ENCODE results near the gene ANKRD9.
A peak's percentile ranks its signal among the peaks of the same experiment; 100 is the strongest.
"Not testable (repeated sequence)": the region's sequence is repeated elsewhere in the genome, so short reads cannot be mapped to it uniquely, and the experiment has no call there.

The ANKRD9 gene

GRCh38 chr14:102523569-102524450 lies 14.2 kb upstream of the ANKRD9 start:
- Mint-ChIP-seq H3K27ac (peak overlapping the region; percentile 94), H3K4me1 (peaks cover 28% of the 10 kb centered on the region), H3K9me3 (no peaks in the 10 kb centered on the region), H3K36me3 (no peaks in the 10 kb centered on the region), H3K4me3 (peak overlapping the region; percentile 79)
- ATAC-seq (no peak), DNase-seq (ENCODE audit: low spot score in 2 of 2) (no peak)

GRCh38 chr14:102523200-102523568 lies 13.6 kb upstream of the ANKRD9 start:
- Mint-ChIP-seq H3K4me1 (peaks cover 28% of the 10 kb centered on the region), H3K9me3 (no peaks in the 10 kb centered on the region), H3K36me3 (no peaks in the 10 kb centered on the region)

GRCh38 chr14:102519709-102520108 lies 10.1 kb upstream of the ANKRD9 start:
- not testable (repeated sequence) for H3K9me3 Mint-ChIP-seq; H3K36me3 Mint-ChIP-seq; H3K27ac Mint-ChIP-seq; DNase-seq (ENCODE audit: low spot score in 2 of 2); H3K4me3 Mint-ChIP-seq; ATAC-seq
- peaks cover 23% of the 10 kb centered on the region for H3K4me1 Mint-ChIP-seq

More at GRCh38 chr14:102523200-102523568, 13.6 kb upstream of the ANKRD9 start:
- Mint-ChIP-seq H3K27ac (peak overlapping the region; percentile 71), H3K4me3 (peak overlapping the region; percentile 79)
- ATAC-seq (no peak), DNase-seq (ENCODE audit: low spot score in 2 of 2) (no peak)

- DNase-seq (ENCODE audit: low spot score in 2 of 2) (no peak), ATAC-seq (no peak)
- Mint-ChIP-seq H3K36me3 (peaks cover 7% of the 10 kb centered on the region), H3K9me3 (no peaks in the 10 kb centered on the region), H3K4me3 (peak overlapping the region; percentile 76), H3K27ac (peak overlapping the region; percentile 87), H3K4me1 (peaks cover 14% of the 10 kb centered on the region)
Observed at GRCh38 chr14:102518063-102518648, 8.6 kb upstream of the ANKRD9 start.

DNA sequence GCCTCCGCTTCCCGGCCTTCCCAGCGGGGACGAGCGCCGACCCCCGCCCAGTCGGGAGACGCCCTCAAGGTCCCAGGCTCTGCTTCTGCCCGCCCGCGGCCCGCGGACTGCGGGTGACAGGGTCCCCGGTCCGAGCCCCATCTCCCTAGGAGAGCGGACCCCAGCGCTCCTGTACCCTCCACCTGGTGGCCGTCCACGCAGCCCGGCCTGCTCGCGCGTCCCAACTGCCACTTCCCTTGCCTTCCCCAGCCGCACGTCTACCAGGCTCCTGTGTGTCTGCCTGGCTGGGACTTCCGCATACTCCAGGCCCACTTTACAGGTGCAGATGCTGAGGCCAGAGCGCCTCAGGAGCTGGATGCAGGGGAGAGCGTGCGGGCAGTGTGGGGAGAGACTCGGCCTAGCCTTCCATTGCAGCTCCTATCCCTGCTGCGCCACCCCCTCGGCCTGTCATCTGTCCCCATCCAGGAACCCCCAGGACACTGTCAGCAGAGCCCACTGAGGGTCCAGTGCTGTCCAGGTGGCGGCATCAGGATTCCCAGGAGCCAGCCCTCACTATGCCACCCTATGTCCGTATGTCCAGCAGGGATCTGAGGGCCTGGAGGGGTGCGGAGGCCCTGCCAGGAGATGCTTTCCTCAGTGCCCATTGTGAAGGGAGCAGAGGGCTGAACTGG lies 8.0 kb upstream of the ANKRD9 start:
- ATAC-seq (peak; percentile 29), DNase-seq (ENCODE audit: low spot score in 2 of 2) (no peak)
- Mint-ChIP-seq H3K27ac (peak overlapping the region; percentile 87), H3K4me1 (peaks cover 10% of the 10 kb centered on the region), H3K36me3 (peaks cover 7% of the 10 kb centered on the region), H3K9me3 (no peaks in the 10 kb centered on the region), H3K4me3 (peak overlapping the region; percentile 76)

- no peaks in the 10 kb centered on the region for H3K9me3 Mint-ChIP-seq
- DNase-seq (ENCODE audit: low spot score in 2 of 2) (peak; percentile 82 to 84), ATAC-seq (peak; percentile 83)
- H3K36me3 Mint-ChIP-seq = peaks cover 7% of the 10 kb centered on the region
- H3K4me1 Mint-ChIP-seq = peaks cover 10% of the 10 kb centered on the region
- peak overlapping the region; percentile 87 for H3K27ac Mint-ChIP-seq
- peak overlapping the region; percentile 76 for H3K4me3 Mint-ChIP-seq
Observed at GRCh38 chr14:102516531-102517391, 7.2 kb upstream of the ANKRD9 start.

- ATAC-seq (no peak), DNase-seq (ENCODE audit: low spot score in 2 of 2) (no peak)
- Mint-ChIP-seq H3K4me3 (no peak overlapping the region), H3K9me3 (no peaks in the 10 kb centered on the region), H3K27ac (no peak overlapping the region), H3K36me3 (peaks cover 9% of the 10 kb centered on the region), H3K4me1 (peaks cover 19% of the 10 kb centered on the region)
Observed at GRCh38 chr14:102514987-102515733, 5.6 kb upstream of the ANKRD9 start.

DNA sequence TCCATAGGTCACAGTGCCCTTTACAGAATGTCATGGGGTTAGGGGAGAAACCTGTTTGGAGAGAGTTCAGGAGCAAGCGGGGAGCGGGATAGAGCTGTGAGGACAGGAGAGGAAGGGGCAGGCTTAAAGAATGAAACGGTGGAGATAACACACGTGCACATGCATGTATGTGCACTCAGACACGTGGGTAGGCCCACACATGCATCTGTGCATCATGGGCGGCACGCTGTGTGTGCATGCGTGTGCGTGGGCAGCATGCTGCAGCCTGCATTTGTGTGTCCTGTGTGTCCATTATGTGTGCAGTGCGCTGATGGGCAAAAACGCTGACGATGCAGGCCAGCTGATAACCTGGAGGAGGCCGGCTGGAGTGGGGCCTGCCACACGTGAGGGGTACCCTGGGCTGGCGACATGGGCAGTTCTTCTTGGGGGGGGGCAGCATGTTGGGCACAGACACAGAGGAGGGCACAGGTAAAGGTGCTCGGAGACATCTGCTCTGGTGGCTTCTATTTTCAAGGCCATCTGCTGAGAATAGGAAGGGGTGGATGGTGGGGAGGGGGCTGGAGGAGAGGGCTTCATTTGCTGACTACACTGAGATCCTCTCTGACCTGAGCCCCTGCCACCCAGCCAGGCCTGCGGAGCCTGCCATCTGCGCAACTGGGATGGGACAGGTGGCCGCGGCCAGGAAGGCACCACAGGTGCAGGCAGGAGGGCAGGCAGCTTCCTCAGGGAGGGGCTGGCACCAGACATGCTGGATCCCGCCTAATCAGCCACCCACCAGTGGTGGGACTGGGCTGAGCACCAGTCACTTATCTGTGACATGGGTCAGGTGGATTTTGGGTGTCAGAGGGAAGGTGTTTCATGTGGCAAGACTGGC lies 4.6 kb upstream of the ANKRD9 start:
- no peak for ATAC-seq
- DNase-seq (ENCODE audit: low spot score in 2 of 2) = no peak
- peaks cover 14% of the 10 kb centered on the region for H3K36me3 Mint-ChIP-seq
- no peaks in the 10 kb centered on the region for H3K9me3 Mint-ChIP-seq
- H3K4me3 Mint-ChIP-seq = no peak overlapping the region
- peaks cover 21% of the 10 kb centered on the region for H3K4me1 Mint-ChIP-seq
- no peak overlapping the region for H3K27ac Mint-ChIP-seq

GRCh38 chr14:102512793-102513300 lies 3.3 kb upstream of the ANKRD9 start:
- Mint-ChIP-seq H3K36me3 (peaks cover 14% of the 10 kb centered on the region), H3K9me3 (no peaks in the 10 kb centered on the region), H3K27ac (peak overlapping the region; percentile 45), H3K4me3 (no peak overlapping the region), H3K4me1 (peaks cover 30% of the 10 kb centered on the region)
- ATAC-seq (no peak), DNase-seq (ENCODE audit: low spot score in 2 of 2) (no peak)

DNA sequence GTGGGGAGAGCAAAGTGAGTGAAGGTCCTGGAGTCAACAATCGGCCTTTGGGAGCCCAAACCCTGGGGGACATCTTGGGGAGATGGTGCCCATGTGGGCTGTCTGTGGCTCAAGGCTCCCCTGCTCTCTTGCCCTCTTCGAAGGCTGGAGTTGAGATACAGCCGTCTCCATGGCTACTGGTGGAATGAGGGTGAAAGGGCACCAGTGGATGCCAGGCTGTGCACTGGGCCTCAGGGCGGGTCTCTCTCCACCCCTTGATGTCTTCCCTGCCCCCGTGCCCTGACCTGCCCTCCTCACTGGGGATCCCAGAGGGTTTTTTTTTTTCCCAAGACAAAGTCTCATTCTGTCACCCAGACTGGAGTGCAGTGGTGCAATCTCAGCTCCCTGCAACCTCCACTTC lies 2.0 kb upstream of the ANKRD9 start:
- DNase-seq (ENCODE audit: low spot score in 2 of 2) = no peak
- ATAC-seq = no peak
- peaks cover 25% of the 10 kb centered on the region for H3K4me1 Mint-ChIP-seq
- H3K36me3 Mint-ChIP-seq = peaks cover 8% of the 10 kb centered on the region
- H3K4me3 Mint-ChIP-seq = peak overlapping the region; percentile 75
- no peak overlapping the region for H3K27ac Mint-ChIP-seq
- H3K9me3 Mint-ChIP-seq = no peaks in the 10 kb centered on the region

GRCh38 chr14:102510616-102511520 lies 1.3 kb upstream of the ANKRD9 start:
- ATAC-seq = no peak
- peak overlapping the region; percentile 73 for H3K27ac Mint-ChIP-seq
- H3K4me1 Mint-ChIP-seq = peaks cover 21% of the 10 kb centered on the region
- DNase-seq (ENCODE audit: low spot score in 2 of 2) = no peak
- peaks cover 8% of the 10 kb centered on the region for H3K36me3 Mint-ChIP-seq
- H3K9me3 Mint-ChIP-seq = no peaks in the 10 kb centered on the region
- peak overlapping the region; percentile 75 for H3K4me3 Mint-ChIP-seq

GRCh38 chr14:102508774-102509745 lies 516 bp downstream of the ANKRD9 start:
- peak overlapping the region; percentile 75 for H3K4me3 Mint-ChIP-seq
- peak in 1 of 2 donors; percentile 26 for DNase-seq (ENCODE audit: low spot score in 2 of 2)
- H3K4me1 Mint-ChIP-seq = peaks cover 21% of the 10 kb centered on the region
- ATAC-seq = peak; percentile 20
- peaks cover 8% of the 10 kb centered on the region for H3K36me3 Mint-ChIP-seq
- H3K9me3 Mint-ChIP-seq = no peaks in the 10 kb centered on the region
- no peak overlapping the region for H3K27ac Mint-ChIP-seq

Data from stimulated activated effector memory CD8-positive, alpha-beta T cell treated with anti-CD3 and anti-CD28 coated beads, Interleukin-12 subunit alpha, Interleukin-12 subunit beta, amount 100 ng/mL, for 72 hours (primary cell).